ENCODE results near the gene DRGX. TPM values are rescaled to one million over a fixed set of nuclear protein-coding genes. Genes with fewer than 3 reads are reported as not detected.

Gene DRGX
- total and polyA plus RNA-seq, 9 donors, result not detected

- intact Hi-C loops (cut with DNase I), result no loop called here
- no peaks in the 10 kb centered on the region for H3K27me3 ChIP-seq
- no peak for TF ChIP-seq POLR2A (IDR thresholded peaks at IDR 0.05)
- TF ChIP-seq CTCF (IDR thresholded peaks at IDR 0.05), result no peak
- no peak for TF ChIP-seq EP300 (IDR thresholded peaks at IDR 0.05)
- DNase-seq, result no peak
- H3K4me3 ChIP-seq, result no peak overlapping the region
- WGBS, 3 donors, result 72 to 80% (median 76%) methylated on average over 8 of the region's 8 CpGs
- H3K27ac ChIP-seq, result no peak overlapping the region
- H3K9me3 ChIP-seq, result no peaks in the 10 kb centered on the region
- no peaks in the 10 kb centered on the region for H3K36me3 ChIP-seq
- H3K4me1 ChIP-seq (ENCODE audit: insufficient read depth), result no peaks in the 10 kb centered on the region
Measured at GRCh38 chr10:49370326-49371100, 25.4 kb downstream of the DRGX start.

DNA sequence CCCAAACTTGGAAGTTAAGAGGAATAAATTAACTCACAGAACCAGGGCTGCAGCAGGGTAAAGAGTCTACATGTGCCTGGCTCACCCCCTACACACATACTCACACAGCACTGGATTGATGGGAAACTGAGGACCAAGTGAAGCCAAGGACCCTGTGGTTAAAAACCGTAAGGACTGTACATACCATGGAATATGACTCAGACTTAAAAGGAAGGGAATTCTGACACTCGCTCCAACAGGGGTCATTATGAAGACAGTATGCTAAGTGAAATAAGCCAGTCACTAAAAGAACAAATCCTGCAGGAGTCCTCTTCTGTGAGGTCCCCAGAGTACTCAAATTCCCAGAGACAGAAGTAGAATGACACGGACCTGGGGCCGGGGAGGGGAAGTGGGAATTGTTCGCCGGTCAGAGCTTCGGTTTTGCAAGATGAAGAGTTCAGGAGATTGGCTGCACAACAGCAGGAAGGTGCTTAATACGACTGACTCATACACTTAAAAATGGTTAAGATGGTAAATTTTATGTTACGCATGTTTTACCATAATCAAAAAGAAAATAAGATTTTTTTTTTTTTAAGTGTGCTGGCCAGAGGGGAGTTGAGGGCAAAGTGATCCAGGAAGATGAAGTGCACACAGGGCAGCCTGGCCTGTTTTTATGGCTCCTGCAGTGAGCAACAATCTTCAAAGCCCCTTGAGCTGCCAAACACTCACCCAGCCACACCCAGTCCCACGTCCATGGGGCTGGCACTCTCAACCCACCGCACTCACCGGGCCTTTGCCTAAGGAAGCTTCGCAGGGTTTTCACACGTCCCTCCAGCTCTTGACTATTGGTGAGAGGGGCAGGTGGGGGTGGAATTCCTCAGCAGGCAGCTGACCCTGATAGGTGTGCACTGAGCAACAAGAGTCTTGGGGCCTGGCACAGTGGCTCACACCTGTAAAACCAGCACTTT is 26.4 kb downstream of the DRGX start:
- Histone ChIP-seq H3K9me3 (no peaks in the 10 kb centered on the region), H3K4me1 (ENCODE audit: insufficient read depth) (no peaks in the 10 kb centered on the region), H3K27ac (no peak overlapping the region), H3K27me3 (no peaks in the 10 kb centered on the region), H3K4me3 (no peak overlapping the region), H3K36me3 (no peaks in the 10 kb centered on the region)
- TF ChIP-seq CTCF (IDR thresholded peaks at IDR 0.05), result no peak
- TF ChIP-seq POLR2A (IDR thresholded peaks at IDR 0.05), result no peak
- TF ChIP-seq EP300 (IDR thresholded peaks at IDR 0.05), result no peak
- 58 to 64% (median 61%) methylated on average over 14 of the region's 14 CpGs for WGBS, 3 donors
- no peak for DNase-seq
- intact Hi-C loops (cut with DNase I), result no loop called here

DNA sequence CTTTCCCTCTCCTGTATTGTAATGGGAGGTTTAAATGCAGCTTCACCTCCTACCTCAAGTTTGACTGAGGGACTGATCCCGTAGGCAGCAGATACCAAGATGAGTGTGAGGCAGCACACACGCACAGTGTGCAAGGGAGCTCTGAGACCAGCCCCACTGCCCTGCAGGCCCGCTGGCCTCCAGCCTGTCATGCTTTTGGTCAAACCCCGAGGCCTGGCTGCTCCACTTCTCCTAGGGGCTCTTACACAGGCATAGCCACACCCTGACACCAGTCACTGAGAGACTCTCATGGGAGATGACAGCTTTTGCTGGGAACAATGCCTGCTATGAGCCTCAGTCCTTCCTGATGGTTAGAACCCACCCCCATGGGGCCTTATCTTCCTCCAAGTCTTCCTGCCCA is 27.6 kb downstream of the DRGX start:
- H3K27ac ChIP-seq, result no peak overlapping the region
- H3K4me1 ChIP-seq (ENCODE audit: insufficient read depth), result no peaks in the 10 kb centered on the region
- H3K27me3 ChIP-seq, result no peaks in the 10 kb centered on the region
- no peak for DNase-seq
- no peak for TF ChIP-seq POLR2A (IDR thresholded peaks at IDR 0.05)
- no peak for TF ChIP-seq EP300 (IDR thresholded peaks at IDR 0.05)
- WGBS, 3 donors, result 81 to 88% (median 86%) methylated on average over 4 of the region's 4 CpGs
- no peak overlapping the region for H3K4me3 ChIP-seq
- H3K36me3 ChIP-seq, result no peaks in the 10 kb centered on the region
- intact Hi-C loops (cut with DNase I), result no loop called here
- H3K9me3 ChIP-seq, result no peaks in the 10 kb centered on the region

- no peak overlapping the region for H3K27ac ChIP-seq
- no peak for TF ChIP-seq EP300 (IDR thresholded peaks at IDR 0.05)
- TF ChIP-seq CTCF (IDR thresholded peaks at IDR 0.05), result no peak
- no peak for TF ChIP-seq POLR2A (IDR thresholded peaks at IDR 0.05)
- DNase-seq, result no peak
- intact Hi-C loops (cut with DNase I), result no loop called here
- no peaks in the 10 kb centered on the region for H3K9me3 ChIP-seq
- WGBS, 3 donors, result 25 to 28% (median 28%) methylated on average over 4 to 5 of the region's 5 CpGs
- H3K4me1 ChIP-seq (ENCODE audit: insufficient read depth), result no peaks in the 10 kb centered on the region
- H3K4me3 ChIP-seq, result no peak overlapping the region
- H3K36me3 ChIP-seq, result no peaks in the 10 kb centered on the region
- H3K27me3 ChIP-seq, result no peaks in the 10 kb centered on the region
Measured at GRCh38 chr10:49367600-49367999, 28.3 kb downstream of the DRGX start.
